ENCODE data around the gene SSTR3.

Gene SSTR3

GRCh38 chr22:37199760-37200108 is 12.5 kb downstream of the SSTR3 start:
- intact Hi-C loops (cut with DNase I): loop anchor here (2.0 to 10.0 kb wide), 3 partner anchors 123 to 655 kb away; partner anchors contain the start of gene IFT27

GRCh38 chr22:37199103-37199759 is 13.0 kb downstream of the SSTR3 start:
- intact Hi-C loops (cut with DNase I): loop anchor here (2.0 to 10.0 kb wide), 3 partner anchors 122 to 654 kb away; partner anchors contain the start of gene IFT27
- DNase-seq: peak; percentile 94 to 100 (median 97)

More at GRCh38 chr22:37199760-37200108, 12.5 kb downstream of the SSTR3 start:
- DNase-seq: no peak

GRCh38 chr22:37198258-37199102 is 13.8 kb downstream of the SSTR3 start:
- intact Hi-C loops (cut with DNase I): loop anchor here (1.0 to 10.0 kb wide), 4 partner anchors 32 to 654 kb away; partner anchors contain the start of gene IFT27
- peak; percentile 63 to 98 (median 89) for DNase-seq

GRCh38 chr22:37197451-37198257 is 14.6 kb downstream of the SSTR3 start:
- peak in 4 of 10 donors; percentile 33 to 78 (median 71) for DNase-seq
- intact Hi-C loops (cut with DNase I): loop anchor here (1.0 to 10.0 kb wide), 4 partner anchors 31 to 653 kb away; partner anchors contain the start of gene IFT27

- intact Hi-C loops (cut with DNase I): loop anchor here (10.0 kb wide), 1 partner anchor 652 kb away; no protein-coding TSS in a partner anchor
- DNase-seq: peak in 5 of 10 donors; percentile 46 to 92 (median 70)
Observed at GRCh38 chr22:37196539-37197450, 15.5 kb downstream of the SSTR3 start.

- peak in 2 of 10 donors; percentile 8 to 43 for DNase-seq
Observed at GRCh38 chr22:37195921-37196320, 16.4 kb downstream of the SSTR3 start.

GRCh38 chr22:37194750-37195149 is 17.5 kb downstream of the SSTR3 start:
- intact Hi-C loops (cut with DNase I): loop anchor here (10.0 kb wide), 1 partner anchor 650 kb away; no protein-coding TSS in a partner anchor
- DNase-seq: no peak

More at GRCh38 chr22:37195921-37196320, 16.4 kb downstream of the SSTR3 start:
- intact Hi-C loops (cut with DNase I): loop anchor here (10.0 kb wide), 1 partner anchor 651 kb away; no protein-coding TSS in a partner anchor

- DNase-seq: peak in 1 of 10 donors; percentile 52
- intact Hi-C loops (cut with DNase I): loop anchor here (10.0 kb wide), 1 partner anchor 649 kb away; no protein-coding TSS in a partner anchor
Observed at GRCh38 chr22:37193629-37194191, 18.6 kb downstream of the SSTR3 start.

GRCh38 chr22:37192741-37193140 is 19.5 kb downstream of the SSTR3 start:
- intact Hi-C loops (cut with DNase I): loop anchor here (10.0 kb wide), 1 partner anchor 648 kb away; no protein-coding TSS in a partner anchor
- no peak for DNase-seq

- no peak for DNase-seq
- intact Hi-C loops (cut with DNase I): loop anchor here (10.0 kb wide), 1 partner anchor 647 kb away; no protein-coding TSS in a partner anchor
Observed at GRCh38 chr22:37192204-37192603, 20.1 kb downstream of the SSTR3 start.

- intact Hi-C loops (cut with DNase I): loop anchor here (10.0 kb wide), 1 partner anchor 646 kb away; no protein-coding TSS in a partner anchor
- no peak for DNase-seq
Observed at GRCh38 chr22:37190262-37190780, 22.0 kb downstream of the SSTR3 start.

GRCh38 chr22:37188901-37189466 is 23.3 kb downstream of the SSTR3 start:
- DNase-seq: peak in 1 of 10 donors; percentile 26
- intact Hi-C loops (cut with DNase I): no loop called here

GRCh38 chr22:37187891-37188761 is 24.2 kb downstream of the SSTR3 start, which contains the start of gene C1QTNF6:
Gene C1QTNF6, minus strand, starts transcription at chr22:37188247. Its CDS starts 34 bp downstream, at chr22:37188213.
- intact Hi-C loops (cut with DNase I): no loop called here

GRCh38 chr22:37187552-37187890 is 24.8 kb downstream of the SSTR3 start:
- no peak for DNase-seq
- intact Hi-C loops (cut with DNase I): no loop called here

More at GRCh38 chr22:37187891-37188761, 24.2 kb downstream of the SSTR3 start, which contains the start of gene C1QTNF6:
- DNase-seq: peak in 5 of 10 donors; percentile 4 to 71 (median 63)

- DNase-seq: peak in 1 of 10 donors; percentile 11
- intact Hi-C loops (cut with DNase I): no loop called here
Observed at GRCh38 chr22:37186997-37187522, 25.2 kb downstream of the SSTR3 start.

GRCh38 chr22:37186228-37186996 is 25.9 kb downstream of the SSTR3 start:
- DNase-seq: peak in 3 of 10 donors; percentile 1 to 62 (median 53)
- intact Hi-C loops (cut with DNase I): no loop called here
